OCI-LY1 (cell line): ENCODE data around the gene CCDC127.

Experiments
- EZH2 ChIP-seq: fragments of 200-600 bp; sonication (generic), shearing (Covaris generic); IDR thresholded peaks from 2 replicates; pipeline ENCODE4 v1.8.0; 2017; ENCODE audit warnings: borderline replicate concordance, mixed run types, mild to moderate bottlenecking, antibody characterized with exemption, low read length, moderate library complexity, mixed read lengths
- TF ChIP-seq, protein P1 (sequence below): fragments of 200-600 bp; sonication (generic), shearing (Covaris generic); IDR thresholded peaks from 2 replicates; pipeline ENCODE4 v1.5.1; 2017; ENCODE audit warnings: mild to moderate bottlenecking, antibody characterized with exemption, low read length, moderate library complexity, mixed read lengths

DNA sequence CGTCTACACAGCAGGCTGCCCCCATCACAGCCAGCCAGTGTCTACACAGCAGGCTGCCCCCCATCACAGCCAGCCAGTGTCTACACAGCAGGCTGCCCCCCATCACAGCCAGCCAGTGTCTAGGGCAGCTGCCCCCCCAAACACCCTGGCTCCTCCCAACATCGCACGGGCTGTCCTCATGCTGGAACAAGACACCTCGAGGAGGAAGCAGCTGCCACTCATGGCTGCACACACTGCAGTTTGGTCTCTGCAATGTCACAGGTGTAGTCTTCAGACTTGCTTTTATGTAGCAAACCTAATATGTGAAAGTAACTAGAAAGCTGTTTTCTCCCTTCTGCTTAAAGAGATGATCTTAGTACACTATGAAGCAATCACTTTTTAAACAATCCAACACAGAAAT, 17.0 kb downstream of the CCDC127 start:
- TF ChIP-seq, protein P1, sequence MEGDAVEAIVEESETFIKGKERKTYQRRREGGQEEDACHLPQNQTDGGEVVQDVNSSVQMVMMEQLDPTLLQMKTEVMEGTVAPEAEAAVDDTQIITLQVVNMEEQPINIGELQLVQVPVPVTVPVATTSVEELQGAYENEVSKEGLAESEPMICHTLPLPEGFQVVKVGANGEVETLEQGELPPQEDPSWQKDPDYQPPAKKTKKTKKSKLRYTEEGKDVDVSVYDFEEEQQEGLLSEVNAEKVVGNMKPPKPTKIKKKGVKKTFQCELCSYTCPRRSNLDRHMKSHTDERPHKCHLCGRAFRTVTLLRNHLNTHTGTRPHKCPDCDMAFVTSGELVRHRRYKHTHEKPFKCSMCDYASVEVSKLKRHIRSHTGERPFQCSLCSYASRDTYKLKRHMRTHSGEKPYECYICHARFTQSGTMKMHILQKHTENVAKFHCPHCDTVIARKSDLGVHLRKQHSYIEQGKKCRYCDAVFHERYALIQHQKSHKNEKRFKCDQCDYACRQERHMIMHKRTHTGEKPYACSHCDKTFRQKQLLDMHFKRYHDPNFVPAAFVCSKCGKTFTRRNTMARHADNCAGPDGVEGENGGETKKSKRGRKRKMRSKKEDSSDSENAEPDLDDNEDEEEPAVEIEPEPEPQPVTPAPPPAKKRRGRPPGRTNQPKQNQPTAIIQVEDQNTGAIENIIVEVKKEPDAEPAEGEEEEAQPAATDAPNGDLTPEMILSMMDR = no peak
- TF ChIP-seq EZH2 = no peak
